MM.1S (cell line): ENCODE data around the gene IFI44L.

Source experiments
- DNase-seq: peaks from one replicate; pipeline ENCODE4 v3.0.0-alpha.2; 2015
- H2AFZ ChIP-seq: fragments of 300-600 bp; sonication (generic); 2 replicates; pipeline ENCODE4 v1.6.0; 2016; ENCODE audit warnings: antibody characterized with exemption, low read length
- H3F3A ChIP-seq: fragments of 300-600 bp; sonication (generic); 2 replicates; pipeline ENCODE4 v1.6.1; 2016; ENCODE audit warnings: mild to moderate bottlenecking, antibody characterized with exemption, low read length, moderate library complexity, mixed read lengths; ENCODE audit not compliant: insufficient read depth
- H3K27ac ChIP-seq: fragments of 300-600 bp; sonication (generic); 2 replicates; pipeline ENCODE4 v1.5.1; 2016; ENCODE audit warnings: mild to moderate bottlenecking, low read length
- H3K27me3 ChIP-seq: fragments of 300-600 bp; sonication (generic); replicated peaks from 2 replicates; pipeline ENCODE4 v1.6.0; 2016; ENCODE audit warnings: low read length; ENCODE audit not compliant: insufficient read depth
- H3K36me3 ChIP-seq: fragments of 300-600 bp; sonication (generic); replicated peaks from 2 replicates; pipeline ENCODE4 v1.6.1; 2016; ENCODE audit warnings: mild to moderate bottlenecking, low read length, mixed read lengths; ENCODE audit not compliant: insufficient read depth
- H3K4me1 ChIP-seq: fragments of 300-600 bp; sonication (generic); 2 replicates; pipeline ENCODE4 v1.6.1; 2016; ENCODE audit warnings: low read length, mixed read lengths
- H3K4me2 ChIP-seq: fragments of 300-600 bp; sonication (generic); 2 replicates; pipeline ENCODE4 v1.6.0; 2016; ENCODE audit warnings: low read depth, low read length
- H3K4me3 ChIP-seq: fragments of 300-600 bp; sonication (generic); 2 replicates; pipeline ENCODE4 v1.5.1; 2016; ENCODE audit warnings: low read length, mixed read lengths
- H3K79me2 ChIP-seq: fragments of 300-600 bp; sonication (generic); 2 replicates; pipeline ENCODE4 v1.6.1; 2016; ENCODE audit warnings: mixed run types, low read length, mixed read lengths
- H3K9ac ChIP-seq: fragments of 300-600 bp; sonication (generic); 2 replicates; pipeline ENCODE4 v1.6.1; 2016; ENCODE audit warnings: low read length, mixed read lengths
- H3K9me2 ChIP-seq: fragments of 300-600 bp; sonication (generic); replicated peaks from 2 replicates; pipeline ENCODE4 v1.6.1; 2016; ENCODE audit warnings: mild to moderate bottlenecking, low read length, mixed read lengths; ENCODE audit not compliant: insufficient read depth
- H3K9me3 ChIP-seq: fragments of 300-600 bp; sonication (generic); replicated peaks from 2 replicates; pipeline ENCODE4 v1.6.1; 2016; ENCODE audit warnings: mild to moderate bottlenecking, low read length, mixed read lengths; ENCODE audit not compliant: insufficient read depth
- H4K20me1 ChIP-seq: fragments of 300-600 bp; sonication (generic); 2 replicates; pipeline ENCODE4 v1.6.1; 2016; ENCODE audit warnings: mild to moderate bottlenecking, low read length, moderate library complexity, mixed read lengths; ENCODE audit not compliant: insufficient read depth
- EZH2 ChIP-seq: fragments of 300-600 bp; sonication (generic); optimal IDR thresholded peaks from 2 replicates; pipeline ENCODE3; 2017; ENCODE audit warnings: low read depth, mild to moderate bottlenecking, antibody characterized with exemption, low read length, mixed read lengths
- EZH2phosphoT487 ChIP-seq: fragments of 300-600 bp; sonication (generic); IDR thresholded peaks from 2 replicates; pipeline ENCODE4 v1.6.1; 2018; ENCODE audit warnings: antibody characterized with exemption, low read length
- TF ChIP-seq, protein P1 (sequence below): fragments of 300-600 bp; sonication (generic); IDR thresholded peaks from 2 replicates; pipeline ENCODE4 v1.5.1; 2016; ENCODE audit warnings: antibody characterized with exemption, low read length, mixed read lengths

The IFI44L gene

DNA sequence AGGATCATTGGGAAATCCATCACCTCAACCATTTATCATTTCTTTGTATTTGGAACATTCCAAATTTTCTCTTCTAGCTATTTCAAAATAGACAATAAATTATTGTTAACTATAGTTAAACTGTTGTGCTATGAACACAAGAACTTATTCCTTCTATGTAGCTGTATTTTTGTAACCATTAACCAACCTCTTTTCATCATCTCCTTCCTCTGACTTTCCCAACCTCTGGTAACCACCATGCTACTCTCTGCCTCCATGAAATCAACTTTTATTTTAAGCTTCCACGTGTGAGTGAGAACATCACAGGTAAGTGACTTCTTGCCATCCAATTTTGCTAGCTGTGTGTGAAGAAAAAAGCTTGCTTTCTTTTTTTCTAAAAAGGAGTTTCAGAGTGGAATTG is 418 bp downstream of the IFI44L start:
- H3K9ac ChIP-seq = no peak overlapping the region
- no peaks in the 10 kb centered on the region for H3K79me2 ChIP-seq
- peaks cover 15% of the 10 kb centered on the region for H3F3A ChIP-seq
- no peaks in the 10 kb centered on the region for H3K36me3 ChIP-seq
- H2AFZ ChIP-seq = no peak overlapping the region
- no peak overlapping the region for H3K27ac ChIP-seq
- H3K9me3 ChIP-seq = no peaks in the 10 kb centered on the region
- H3K9me2 ChIP-seq = no peaks in the 10 kb centered on the region
- H4K20me1 ChIP-seq = no peaks in the 10 kb centered on the region; the same call in 1 of the 2 replicates
- H3K4me3 ChIP-seq = no peak overlapping the region
- H3K4me1 ChIP-seq = peaks cover 16% of the 10 kb centered on the region
- no peak for TF ChIP-seq EZH2phosphoT487
- TF ChIP-seq, protein P1, sequence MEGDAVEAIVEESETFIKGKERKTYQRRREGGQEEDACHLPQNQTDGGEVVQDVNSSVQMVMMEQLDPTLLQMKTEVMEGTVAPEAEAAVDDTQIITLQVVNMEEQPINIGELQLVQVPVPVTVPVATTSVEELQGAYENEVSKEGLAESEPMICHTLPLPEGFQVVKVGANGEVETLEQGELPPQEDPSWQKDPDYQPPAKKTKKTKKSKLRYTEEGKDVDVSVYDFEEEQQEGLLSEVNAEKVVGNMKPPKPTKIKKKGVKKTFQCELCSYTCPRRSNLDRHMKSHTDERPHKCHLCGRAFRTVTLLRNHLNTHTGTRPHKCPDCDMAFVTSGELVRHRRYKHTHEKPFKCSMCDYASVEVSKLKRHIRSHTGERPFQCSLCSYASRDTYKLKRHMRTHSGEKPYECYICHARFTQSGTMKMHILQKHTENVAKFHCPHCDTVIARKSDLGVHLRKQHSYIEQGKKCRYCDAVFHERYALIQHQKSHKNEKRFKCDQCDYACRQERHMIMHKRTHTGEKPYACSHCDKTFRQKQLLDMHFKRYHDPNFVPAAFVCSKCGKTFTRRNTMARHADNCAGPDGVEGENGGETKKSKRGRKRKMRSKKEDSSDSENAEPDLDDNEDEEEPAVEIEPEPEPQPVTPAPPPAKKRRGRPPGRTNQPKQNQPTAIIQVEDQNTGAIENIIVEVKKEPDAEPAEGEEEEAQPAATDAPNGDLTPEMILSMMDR = no peak
- TF ChIP-seq EZH2 = no peak
- H3K27me3 ChIP-seq = peaks cover 64% of the 10 kb centered on the region
- no peak for DNase-seq
- H3K4me2 ChIP-seq = peak overlapping the region; percentile 46

DNA sequence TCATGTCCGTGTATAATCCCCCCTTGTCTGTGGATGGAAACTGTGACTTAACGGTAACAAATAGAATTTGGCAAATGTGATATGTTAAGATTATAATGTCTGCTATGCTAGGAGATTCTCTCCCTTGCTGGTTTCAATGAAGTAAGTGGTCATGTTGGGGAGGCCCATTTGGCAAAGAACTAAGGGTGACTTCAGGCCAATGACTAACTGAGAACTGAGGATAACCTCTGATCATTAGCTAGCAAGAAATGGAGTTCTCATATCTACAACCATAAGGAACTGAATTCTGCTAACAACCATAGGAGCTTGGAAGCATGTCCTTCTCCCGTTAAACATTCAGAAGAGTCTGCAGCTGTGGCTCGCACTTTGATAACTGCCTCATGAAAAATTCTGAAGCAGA is 2.3 kb downstream of the IFI44L start:
- H3K4me3 ChIP-seq = no peak overlapping the region
- H3K9me2 ChIP-seq = no peaks in the 10 kb centered on the region
- no peak overlapping the region for H3K9ac ChIP-seq
- no peak for DNase-seq
- peaks cover 15% of the 10 kb centered on the region for H3F3A ChIP-seq
- H3K79me2 ChIP-seq = no peaks in the 10 kb centered on the region
- peaks cover 16% of the 10 kb centered on the region for H3K4me1 ChIP-seq
- H4K20me1 ChIP-seq = no peaks in the 10 kb centered on the region; the same call in 1 of the 2 replicates
- H3K27me3 ChIP-seq = peaks cover 70% of the 10 kb centered on the region
- no peak overlapping the region for H3K27ac ChIP-seq
- TF ChIP-seq EZH2 = no peak
- TF ChIP-seq EZH2phosphoT487 = no peak
- TF ChIP-seq, protein P1 = no peak
- H2AFZ ChIP-seq = no peak overlapping the region
- no peak overlapping the region for H3K4me2 ChIP-seq
- H3K9me3 ChIP-seq = no peaks in the 10 kb centered on the region
- no peaks in the 10 kb centered on the region for H3K36me3 ChIP-seq

DNA sequence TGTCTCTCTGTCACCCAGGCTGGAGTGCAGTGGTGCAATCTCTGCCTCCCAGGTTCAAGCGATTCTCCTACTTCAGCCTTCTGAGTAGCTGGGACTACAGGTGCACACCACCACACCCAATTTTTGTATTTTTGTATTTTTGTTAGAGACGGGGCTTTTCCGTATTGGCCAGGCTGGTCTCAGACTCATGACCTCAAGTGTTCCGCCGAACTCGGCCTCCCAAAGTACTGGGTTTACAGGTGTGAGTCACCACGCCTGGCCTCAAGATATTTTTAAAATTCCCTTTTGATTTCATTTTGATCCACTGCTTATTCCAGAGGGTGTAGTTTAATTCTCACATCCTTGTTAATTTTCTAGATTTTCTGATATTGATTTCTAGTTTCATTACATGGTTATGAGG is 3.8 kb downstream of the IFI44L start:
- Histone ChIP-seq H4K20me1 (no peaks in the 10 kb centered on the region), H3K9ac (no peak overlapping the region), H3K4me1 (peaks cover 14% of the 10 kb centered on the region), H3K4me3 (no peak overlapping the region), H3K27me3 (peaks cover 56% of the 10 kb centered on the region), H3K9me3 (no peaks in the 10 kb centered on the region), H3K36me3 (no peaks in the 10 kb centered on the region), H2AFZ (no peak overlapping the region), H3K4me2 (no peak overlapping the region), H3K27ac (no peak overlapping the region), H3K9me2 (no peaks in the 10 kb centered on the region), H3K79me2 (no peaks in the 10 kb centered on the region), H3F3A (peaks cover 15% of the 10 kb centered on the region)
- TF ChIP-seq EZH2phosphoT487 (no peak), EZH2 (no peak)
- TF ChIP-seq, protein P1 = no peak
- DNase-seq = no peak
